Endothelial cell of umbilical vein (primary cell): ENCODE measurements around the gene UBR3. TPM values are rescaled to one million over a fixed set of nuclear protein-coding genes. Genes with fewer than 3 reads are reported as not detected.

Source experiments
- BruUV-seq: library from RNA; stranded (reverse); fragments of 400-500 nt; replicated peaks from 2 replicates; lab custom pipeline; 2021; lab: Mats Ljungman, UMichigan
- CTCF ChIA-PET: fragments of 300-600, 350-600 bp; sonication (Branson Sonifier 250); formaldehyde crosslinking; loops from one replicate; lab custom pipeline; 2021; ENCODE audit warnings: antibody characterized with exemption, inconsistent platforms; lab: Charles Lee
- POLR2A ChIA-PET: fragments of 300-600, 350-600 bp; sonication (Branson Sonifier 250); formaldehyde crosslinking; loops from one replicate; lab custom pipeline; 2021; ENCODE audit warnings: antibody characterized with exemption, inconsistent platforms; lab: Charles Lee
- DNase-seq: peaks from one replicate; pipeline ENCODE4 v3.0.0-alpha.2; 2011; ENCODE audit warnings: low read depth, low spot score
- FAIRE-seq: peaks from 2 replicates; lab custom pipeline; 2011; peaks lifted over from hg19 to GRCh38; lab: Jason Lieb, UNC
- H2AFZ ChIP-seq: 2 replicates; pipeline ENCODE4 v1.6.0; 2012; ENCODE audit warnings: low read depth, low read length, control low read depth, inconsistent platforms
- H3K27ac ChIP-seq: 2 replicates; pipeline ENCODE4 v1.5.1; 2011; ENCODE audit warnings: low read depth, mild to moderate bottlenecking, control low read depth, low read length, moderate library complexity; ENCODE audit not compliant: insufficient read depth
- H3K27me3 ChIP-seq, 2 experiments: 2 replicates each; pipeline versions ENCODE4 v1.6.0 to v1.6.1; 2011; ENCODE audit warnings: low read length in 2 of 2, mixed read lengths in 1 of 2; ENCODE audit not compliant: control insufficient read depth in 2 of 2, insufficient read depth in 2 of 2
- H3K36me3 ChIP-seq, 2 experiments: 2 replicates in 1 of 2; 3 replicates in 1 of 2; pipeline ENCODE4 v1.5.1; 2011; ENCODE audit warnings: low read length in 2 of 2, mild to moderate bottlenecking in 1 of 2, moderate library complexity in 1 of 2; ENCODE audit not compliant: control insufficient read depth in 2 of 2, insufficient read depth in 2 of 2; ENCODE audit errors: extremely low read depth in 1 of 2
- H3K4me1 ChIP-seq: 3 replicates; pipeline ENCODE4 v1.5.1; 2011; ENCODE audit warnings: mild to moderate bottlenecking, low read length; ENCODE audit not compliant: control insufficient read depth, insufficient read depth; ENCODE audit errors: extremely low read depth
- H3K4me2 ChIP-seq: 2 replicates; pipeline ENCODE4 v1.6.1; 2011; ENCODE audit warnings: low read length, control low read depth, mixed read lengths; ENCODE audit not compliant: insufficient read depth
- H3K4me3 ChIP-seq, 3 experiments: fragments of 200-600 bp in 1 of 3; sonication (generic), shearing (Covaris generic) in 1 of 3; replicated peaks in 1 of 3; 2 replicates each; pipeline ENCODE4 v1.5.1; 2011 to 2016; ENCODE audit warnings: control low read depth in 3 of 3, low read length in 3 of 3, mild to moderate bottlenecking in 2 of 3, inconsistent platforms in 1 of 3, low read depth in 1 of 3, moderate library complexity in 1 of 3; ENCODE audit not compliant: insufficient read depth in 1 of 3
- H3K79me2 ChIP-seq: 2 replicates; pipeline ENCODE4 v1.6.0; 2012; ENCODE audit warnings: low read length, inconsistent platforms; ENCODE audit not compliant: control insufficient read depth, insufficient read depth
- H3K9ac ChIP-seq: replicated peaks from 2 replicates; pipeline ENCODE3; 2011; ENCODE audit warnings: low read length, control low read depth; ENCODE audit not compliant: insufficient read depth; ENCODE audit errors: extremely low read depth
- H3K9me1 ChIP-seq: replicated peaks from 3 replicates; pipeline ENCODE4 v1.6.0; 2011; ENCODE audit warnings: mild to moderate bottlenecking, low read length; ENCODE audit not compliant: control insufficient read depth, insufficient read depth; ENCODE audit errors: extremely low read depth
- H3K9me3 ChIP-seq: replicated peaks from 2 replicates; pipeline ENCODE4 v1.5.1; 2012; ENCODE audit warnings: low read length, inconsistent platforms; ENCODE audit not compliant: control insufficient read depth, insufficient read depth
- H4K20me1 ChIP-seq: replicated peaks from 2 replicates; pipeline ENCODE3; 2011; ENCODE audit warnings: mild to moderate bottlenecking, low read length; ENCODE audit not compliant: control insufficient read depth, insufficient read depth; ENCODE audit errors: extremely low read depth
- CTCF ChIP-seq, 2 donors: IDR thresholded peaks; 1 replicate in 1 of 2; 2 replicates in 1 of 2; pipeline ENCODE4 v1.5.1; 2011; ENCODE audit warnings: low read length in 2 of 2, mild to moderate bottlenecking in 2 of 2, moderate library complexity in 2 of 2, control low read depth in 1 of 2, inconsistent platforms in 1 of 2, low read depth in 1 of 2; ENCODE audit not compliant: insufficient read depth in 1 of 2; ENCODE audit errors: extremely low read depth in 1 of 2
- EZH2 ChIP-seq: IDR thresholded peaks from 2 replicates; pipeline ENCODE4 v1.6.1; 2012; ENCODE audit warnings: borderline replicate concordance, low read depth, mild to moderate bottlenecking, moderate library complexity, low read length, inconsistent platforms; ENCODE audit not compliant: severe bottlenecking
- FOS ChIP-seq: IDR thresholded peaks from 2 replicates; pipeline ENCODE4 v1.6.1; 2011; ENCODE audit warnings: mild to moderate bottlenecking, low read length, moderate library complexity, borderline replicate concordance; ENCODE audit not compliant: insufficient read depth
- GATA2 ChIP-seq: IDR thresholded peaks from 2 replicates; pipeline ENCODE4 v1.7.0; 2011; ENCODE audit warnings: low read depth, mild to moderate bottlenecking, moderate library complexity, mixed read lengths, low read length; ENCODE audit not compliant: insufficient read length, insufficient read depth
- JUN ChIP-seq: IDR thresholded peaks from 2 replicates; pipeline ENCODE4 v1.6.1; 2011; ENCODE audit warnings: borderline replicate concordance, low read depth; ENCODE audit not compliant: insufficient read length, insufficient read depth
- MAX ChIP-seq: IDR thresholded peaks from 2 replicates; pipeline ENCODE4 v1.6.1; 2011; ENCODE audit not compliant: insufficient read depth, insufficient read length
- MYC ChIP-seq: IDR thresholded peaks from one replicate; pipeline ENCODE4 v1.6.1; 2011; ENCODE audit warnings: mild to moderate bottlenecking, low read depth, low read length
- POLR2A ChIP-seq: IDR thresholded peaks from 2 replicates; pipeline ENCODE4 v1.6.1; 2012; ENCODE audit warnings: low read depth, mild to moderate bottlenecking, control low read depth, low read length
- POLR2AphosphoS5 ChIP-seq: IDR thresholded peaks from 2 replicates; pipeline ENCODE4 v1.6.1; 2012; ENCODE audit warnings: low read depth, mild to moderate bottlenecking, control low read depth, low read length, moderate library complexity; ENCODE audit not compliant: insufficient read depth
- dilution Hi-C: fragments of 300-500 bp; cut with MboI; formaldehyde crosslinking; loops from one replicate; pipeline ENCODE4 v1.15.0; 2019; ENCODE audit warnings: low sequenced_read_pairs; ENCODE audit not compliant: extremely low pct_ligation_motif_present
- intact Hi-C: fragments of 100-400 bp; cut with micrococcal nuclease; formaldehyde crosslinking; loops from one replicate; pipeline ENCODE4 v1.10.0; 2022
- polyA plus RNA-seq, 4 experiments: library from polyadenylated mRNA; depleted of rRNA in 3 of 4; stranded (reverse) in 3 of 4; unstranded in 1 of 4; fragments of >200 nt; gene quantifications; 2 replicates each; pipeline versions ENCODE4 v1.2.1 to v1.2.3, GENCODE V29; 2011 to 2012; ENCODE audit warnings: missing spikeins in 1 of 4
- total RNA-seq: library from RNA; stranded (reverse); gene quantifications from 2 replicates; pipeline ENCODE4 v1.2.3, GENCODE V29; 2021

Gene UBR3
- total and polyA plus RNA-seq, 2 donors (not counting 3 experiments of a cell fraction or from before 2014, with no cell fraction given), result 5.3 to 27.5 TPM

- no peaks in the 10 kb centered on the region for H3K36me3 ChIP-seq
- intact Hi-C loops, result no loop called here
- H3K27ac ChIP-seq, result no peak overlapping the region
- TF ChIP-seq GATA2 (no peak), MYC (no peak), POLR2A (no peak), JUN (no peak), FOS (no peak), EZH2 (no peak), CTCF (IDR thresholded peaks at IDR 0.05; ENCODE audit: extremely low read depth in 1 of 2, insufficient read depth in 1 of 2, low read depth in 1 of 2, low read length in 2 of 2) (no peak), POLR2AphosphoS5 (no peak), MAX (no peak)
- H3K27me3 ChIP-seq, result no peaks in the 10 kb centered on the region
- BruUV-seq, result no TSS peak
- H3K4me3 ChIP-seq, result no peak overlapping the region
- no peaks in the 10 kb centered on the region for H3K9me3 ChIP-seq
- no peak overlapping the region for H2AFZ ChIP-seq
- ChIA-PET POLR2A (no interaction called here), CTCF (interaction anchor here (1.2 kb wide), 1 partner anchor 111 kb away, joined by 3 read pairs; no protein-coding TSS in a partner anchor)
- H3K4me1 ChIP-seq, result no peaks in the 10 kb centered on the region
- dilution Hi-C loops, result no loop called here
- no peak for FAIRE-seq
- H3K9me1 ChIP-seq, result peaks cover 2% of the 10 kb centered on the region
- H3K79me2 ChIP-seq, result no peaks in the 10 kb centered on the region
- no peak overlapping the region for H3K4me2 ChIP-seq
- no peaks in the 10 kb centered on the region for H4K20me1 ChIP-seq
- H3K9ac ChIP-seq, result no peak overlapping the region
- DNase-seq, result no peak
Measured at GRCh38 chr2:170044751-170045478, 217.7 kb downstream of the UBR3 start.
